Upper lobe of left lung (tissue), 4 donors: ENCODE data around the gene ADGRG2.

Experiments
- CTCF ChIP-seq, 6 experiments: fragments of 450-650 bp in 4 of 6; fragments of 200-600 bp in 2 of 6; sonication (generic) in 2 of 6; IDR thresholded peaks; one replicate each; pipeline ENCODE4 v1.5.1; 2016 to 2019; ENCODE audit warnings: antibody characterized with exemption in 6 of 6
- POLR2AphosphoS5 ChIP-seq, 2 donors: sonication (generic); formaldehyde crosslinking; IDR thresholded peaks; one replicate each; pipeline ENCODE4 v1.5.1; 2017; ENCODE audit warnings: antibody characterized with exemption in 2 of 2

- TF ChIP-seq POLR2AphosphoS5 (IDR thresholded peaks at IDR 0.05) = no peak
- TF ChIP-seq CTCF (IDR thresholded peaks at IDR 0.05) = peak in 4 of 6 experiments; percentile 13 to 17 (median 15)
Measured at GRCh38 chrX:19017271-19017670, 105.0 kb downstream of the ADGRG2 start.
